Measurements from ENCODE around the gene RAB1A. TPM values are rescaled to one million over a fixed set of nuclear protein-coding genes. Genes with fewer than 3 reads are reported as not detected.

The RAB1A gene
- total RNA-seq, 1 donor from 2014 or later, result 46.4 TPM

GRCh38 chr2:65075605-65076344, 54.1 kb downstream of the RAB1A start:
- Mint-ChIP-seq H3K4me1 (peaks cover 27% of the 10 kb centered on the region), H3K4me3 (no peak overlapping the region), H3K9me3 (no peaks in the 10 kb centered on the region), H3K27me3 (no peaks in the 10 kb centered on the region), H3K36me3 (ENCODE audit: low read depth) (peaks cover 72% of the 10 kb centered on the region), H3K27ac (peak overlapping the region; percentile 53)
- DNase-seq (no peak), ATAC-seq (ENCODE audit: low read depth) (no peak)
- ChIA-PET POLR2A (interaction anchor here (0.6 kb wide), 1 partner anchor 152 kb away, joined by 5 read pairs; the partner anchor contains the start of gene ACTR2), CTCF (no interaction called here)
- TF ChIP-seq CTCF (IDR thresholded peaks at IDR 0.05), result no peak
- intact Hi-C loops (cut with micrococcal nuclease), result no loop called here

GRCh38 chr2:65075176-65075575, 54.7 kb downstream of the RAB1A start:
- intact Hi-C loops (cut with micrococcal nuclease), result no loop called here
- H3K4me1 Mint-ChIP-seq, result peaks cover 31% of the 10 kb centered on the region
- H3K4me3 Mint-ChIP-seq, result no peak overlapping the region
- H3K9me3 Mint-ChIP-seq, result no peaks in the 10 kb centered on the region
- ChIA-PET CTCF (no interaction called here), POLR2A (no interaction called here)
- peaks cover 75% of the 10 kb centered on the region for H3K36me3 Mint-ChIP-seq (ENCODE audit: low read depth)
- no peak for ATAC-seq (ENCODE audit: low read depth)
- H3K27me3 Mint-ChIP-seq, result no peaks in the 10 kb centered on the region
- TF ChIP-seq CTCF (IDR thresholded peaks at IDR 0.05), result no peak
- no peak for DNase-seq
- H3K27ac Mint-ChIP-seq, result no peak overlapping the region

- ChIA-PET CTCF (interaction anchor here (1.0 to 1.4 kb wide), 3 partner anchors 9 to 95 kb away, joined by 3 to 4 read pairs (median 3); partner anchors contain the start of gene RAB1A), POLR2A (interaction anchor here (0.6 to 0.7 kb wide), 3 partner anchors 10 to 153 kb away, joined by 3 to 6 read pairs (median 4); partner anchors contain the start of gene ACTR2)
- Mint-ChIP-seq H3K27ac (peak overlapping the region; percentile 50), H3K4me3 (no peak overlapping the region), H3K36me3 (ENCODE audit: low read depth) (peaks cover 73% of the 10 kb centered on the region), H3K9me3 (no peaks in the 10 kb centered on the region), H3K4me1 (peaks cover 34% of the 10 kb centered on the region), H3K27me3 (no peaks in the 10 kb centered on the region)
- intact Hi-C loops (cut with micrococcal nuclease), result no loop called here
- no peak for ATAC-seq (ENCODE audit: low read depth)
- TF ChIP-seq CTCF (IDR thresholded peaks at IDR 0.05), result no peak
- no peak for DNase-seq
These were observed 55.9 kb downstream of the RAB1A start for GRCh38 chr2:65073879-65074565.

GRCh38 chr2:65072181-65072970, 57.5 kb downstream of the RAB1A start:
- Mint-ChIP-seq H3K4me3 (no peak overlapping the region), H3K27me3 (no peaks in the 10 kb centered on the region), H3K36me3 (ENCODE audit: low read depth) (peaks cover 57% of the 10 kb centered on the region), H3K27ac (peak overlapping the region; percentile 68), H3K9me3 (no peaks in the 10 kb centered on the region), H3K4me1 (peaks cover 32% of the 10 kb centered on the region)
- intact Hi-C loops (cut with micrococcal nuclease), result no loop called here
- ATAC-seq (ENCODE audit: low read depth), result peak; percentile 81
- ChIA-PET POLR2A (interaction anchor here (1.4 to 1.7 kb wide), 2 partner anchors 13 to 54 kb away, joined by 3 to 6 read pairs; no protein-coding TSS in a partner anchor), CTCF (interaction anchor here (0.5 to 1.9 kb wide), 5 partner anchors 8 to 502 kb away, joined by 3 to 6 read pairs (median 3); no protein-coding TSS in a partner anchor)
- TF ChIP-seq CTCF (IDR thresholded peaks at IDR 0.05), result no peak
- DNase-seq, result no peak
